GM23338 (cell line): ENCODE data around the gene TTC3. TPM values are rescaled to one million over a fixed set of nuclear protein-coding genes. Genes with fewer than 3 reads are reported as not detected.
"Not testable (repeated sequence)": the region's sequence is repeated elsewhere in the genome, so short reads cannot be mapped to it uniquely, and the experiment has no call there.

Source experiments
- ATAC-seq: fragments of 200-7000 bp; cut with Tn5 transposase; 3 replicates; pipeline ENCODE4 v1.9.1; 2020
- DNase-seq: peaks from one replicate; pipeline ENCODE4 v3.0.0-alpha.2; 2015; ENCODE audit warnings: low spot score
- H2AFZ ChIP-seq: fragments of 200-600 bp; sonication (generic); 2 replicates; pipeline ENCODE4 v1.8.0; 2016; ENCODE audit warnings: antibody characterized with exemption, mild to moderate bottlenecking, moderate library complexity
- H3F3A ChIP-seq: fragments of 200-600 bp; sonication (generic); replicated peaks from 2 replicates; pipeline ENCODE4 v1.8.0; 2017; ENCODE audit warnings: antibody characterized with exemption, mixed run types, low read depth
- H3K27ac ChIP-seq: fragments of 200-600 bp; sonication (generic); 2 replicates; pipeline ENCODE4 v1.6.1; 2016; ENCODE audit warnings: low read depth
- H3K27me3 ChIP-seq: fragments of 200-600 bp; sonication (generic); 2 replicates; pipeline ENCODE4 v1.8.0; 2016; ENCODE audit warnings: mild to moderate bottlenecking, mixed run types, moderate library complexity; ENCODE audit not compliant: insufficient read depth
- H3K36me3 ChIP-seq: fragments of 200-600 bp; sonication (generic); 2 replicates; pipeline ENCODE4 v1.8.0; 2016; ENCODE audit warnings: mild to moderate bottlenecking; ENCODE audit not compliant: insufficient read depth
- H3K4me1 ChIP-seq: fragments of 200-600 bp; sonication (generic); 2 replicates; pipeline ENCODE4 v1.8.0; 2016; ENCODE audit warnings: mild to moderate bottlenecking, moderate library complexity; ENCODE audit not compliant: insufficient read depth
- H3K4me2 ChIP-seq: fragments of 200-600 bp; sonication (generic); 2 replicates; pipeline ENCODE4 v1.7.1; 2017; ENCODE audit warnings: mixed run types
- H3K4me3 ChIP-seq: fragments of 200-600 bp; sonication (generic); 2 replicates; pipeline ENCODE4 v1.6.1; 2016; ENCODE audit warnings: mixed run types
- H3K79me2 ChIP-seq: fragments of 200-600 bp; sonication (generic); replicated peaks from 2 replicates; pipeline ENCODE4 v1.8.0; 2017; ENCODE audit warnings: mild to moderate bottlenecking; ENCODE audit not compliant: insufficient read depth
- H3K9me2 ChIP-seq: fragments of 200-600 bp; sonication (generic); 2 replicates; pipeline ENCODE4 v1.8.0; 2017; ENCODE audit not compliant: insufficient read depth
- H4K20me1 ChIP-seq: fragments of 200-600 bp; sonication (generic); replicated peaks from 2 replicates; pipeline ENCODE4 v1.8.0; 2017; ENCODE audit warnings: mild to moderate bottlenecking; ENCODE audit not compliant: insufficient read depth
- H3K27ac Mint-ChIP-seq: 2 replicates; pipeline ENCODE4 v1.8.0; 2020; ENCODE audit warnings: inconsistent platforms, mild to moderate bottlenecking, moderate library complexity, mixed read lengths
- H3K27me3 Mint-ChIP-seq: 3 replicates; pipeline ENCODE4 v1.8.0; 2022; ENCODE audit warnings: low read depth, mild to moderate bottlenecking, moderate library complexity, mixed read lengths, inconsistent platforms; ENCODE audit not compliant: insufficient read depth, poor library complexity
- H3K36me3 Mint-ChIP-seq: 3 replicates; pipeline ENCODE4 v1.8.0; 2021; ENCODE audit warnings: low read depth, mild to moderate bottlenecking, inconsistent platforms, moderate library complexity, mixed read lengths
- H3K4me1 Mint-ChIP-seq: 3 replicates; pipeline ENCODE4 v1.8.0; 2020; ENCODE audit warnings: mild to moderate bottlenecking, inconsistent platforms, mixed read lengths
- H3K4me3 Mint-ChIP-seq: 3 replicates; pipeline ENCODE4 v1.8.0; 2021; ENCODE audit warnings: moderate library complexity, mild to moderate bottlenecking, inconsistent platforms, mixed read lengths
- H3K9me3 Mint-ChIP-seq: 3 replicates; pipeline ENCODE4 v1.8.0; 2020; ENCODE audit warnings: moderate library complexity, mild to moderate bottlenecking, inconsistent platforms, mixed read lengths
- CREB1 ChIP-seq: fragments of 250-450 bp; sonication (Bioruptor Pico); IDR thresholded peaks from 2 replicates; pipeline ENCODE4 v1.5.0; 2020; ENCODE audit warnings: low read depth, mild to moderate bottlenecking, moderate library complexity
- EZH2phosphoT487 ChIP-seq: fragments of 200-600 bp; sonication (generic); IDR thresholded peaks from one replicate; pipeline ENCODE4 v1.8.1; 2018; ENCODE audit warnings: antibody characterized with exemption; ENCODE audit not compliant: unreplicated experiment
- JUNB ChIP-seq: IDR thresholded peaks from one replicate; pipeline ENCODE4 v1.6.1; 2016; ENCODE audit warnings: antibody characterized with exemption; ENCODE audit not compliant: unreplicated experiment
- ZNF114 ChIP-seq: fragments of 250-450 bp; sonication (Bioruptor Pico); IDR thresholded peaks from 2 replicates; pipeline ENCODE4 v1.5.0; 2020; ENCODE audit warnings: mild to moderate bottlenecking, moderate library complexity
- polyA plus RNA-seq: library from polyadenylated mRNA; unstranded; fragments of >200 nt; fragmentation: Nextera tagmentation; extraction: Ambion mirVana; gene quantifications from 2 replicates; pipeline ENCODE4 v1.2.1, GENCODE V29; 2016
- total RNA-seq: library from RNA; depleted of rRNA; stranded (reverse); fragments of >200 nt; shearing (Covaris generic); gene quantifications from 2 replicates; pipeline ENCODE4 v1.2.3, GENCODE V29; 2014
- TF ChIP-seq, protein P1 (sequence below), 2 experiments: fragments of 200-600 bp in 1 of 2; sonication (generic) in 1 of 2; conservative IDR thresholded peaks; 2 replicates each; pipeline versions ENCODE4 v1.5.1 to v1.6.1; 2016 to 2017; ENCODE audit warnings: antibody characterized with exemption in 2 of 2, low read depth in 2 of 2, mild to moderate bottlenecking in 2 of 2, moderate library complexity in 1 of 2
- TF ChIP-seq, protein P2 (sequence below): IDR thresholded peaks from one replicate; pipeline ENCODE4 v1.6.1; 2018; ENCODE audit warnings: antibody characterized with exemption; ENCODE audit not compliant: unreplicated experiment

The TTC3 gene
- total and polyA plus RNA-seq, 2 experiments from 2014 or later: 28.9 to 48.6 TPM

DNA sequence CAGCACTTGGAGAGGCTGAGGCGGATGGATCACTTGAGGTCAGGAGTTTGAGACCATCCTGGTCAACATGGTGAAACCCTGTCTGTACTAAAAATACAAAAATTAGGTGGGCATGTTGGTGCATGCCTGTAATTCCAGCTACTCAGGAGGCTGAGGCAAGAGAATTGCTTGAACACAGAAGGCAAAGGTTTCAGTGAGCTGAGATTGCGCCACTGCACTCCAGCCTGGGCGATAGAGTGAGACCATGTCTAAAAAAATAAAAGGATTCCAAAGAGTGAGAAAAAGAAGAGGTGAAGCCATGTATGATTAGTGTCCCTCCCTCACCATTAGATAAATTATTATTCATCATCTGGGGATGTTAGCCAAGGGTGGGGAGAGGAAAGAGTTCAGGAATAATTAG is 29.7 kb downstream of the TTC3 start:
- not testable (repeated sequence) for H3K36me3 ChIP-seq, DNase-seq, H3K4me3 Mint-ChIP-seq, H3F3A ChIP-seq, H4K20me1 ChIP-seq, ATAC-seq, H3K4me2 ChIP-seq, H3K9me2 ChIP-seq, H3K27me3 Mint-ChIP-seq, H3K27me3 ChIP-seq, H3K36me3 Mint-ChIP-seq, H3K4me3 ChIP-seq, H3K9me3 Mint-ChIP-seq, H3K4me1 ChIP-seq, H2AFZ ChIP-seq, H3K79me2 ChIP-seq, H3K4me1 Mint-ChIP-seq, H3K27ac ChIP-seq, H3K27ac Mint-ChIP-seq

GRCh38 chr21:37106998-37107397 is 33.9 kb downstream of the TTC3 start:
- H3K79me2 ChIP-seq: no peaks in the 10 kb centered on the region
- H3K36me3 Mint-ChIP-seq: peaks cover 38% of the 10 kb centered on the region
- peaks cover 2% of the 10 kb centered on the region; the same call in 1 of the 2 replicates for H4K20me1 ChIP-seq
- ATAC-seq: no peak
- no peak overlapping the region for H2AFZ ChIP-seq
- no peak overlapping the region for H3K27ac ChIP-seq
- peaks cover 11% of the 10 kb centered on the region; the same call in 1 of the 2 replicates for H3K36me3 ChIP-seq
- H3K4me1 Mint-ChIP-seq: no peaks in the 10 kb centered on the region
- H3K27me3 ChIP-seq: no peaks in the 10 kb centered on the region
- H3K4me3 ChIP-seq: no peak overlapping the region
- H3K4me1 ChIP-seq: no peaks in the 10 kb centered on the region
- peaks cover 1% of the 10 kb centered on the region for H3K27me3 Mint-ChIP-seq
- H3K9me2 ChIP-seq: no peaks in the 10 kb centered on the region
- H3K4me2 ChIP-seq: no peak overlapping the region
- H3K27ac Mint-ChIP-seq: no peak overlapping the region
- DNase-seq: no peak
- TF ChIP-seq, protein P1, sequence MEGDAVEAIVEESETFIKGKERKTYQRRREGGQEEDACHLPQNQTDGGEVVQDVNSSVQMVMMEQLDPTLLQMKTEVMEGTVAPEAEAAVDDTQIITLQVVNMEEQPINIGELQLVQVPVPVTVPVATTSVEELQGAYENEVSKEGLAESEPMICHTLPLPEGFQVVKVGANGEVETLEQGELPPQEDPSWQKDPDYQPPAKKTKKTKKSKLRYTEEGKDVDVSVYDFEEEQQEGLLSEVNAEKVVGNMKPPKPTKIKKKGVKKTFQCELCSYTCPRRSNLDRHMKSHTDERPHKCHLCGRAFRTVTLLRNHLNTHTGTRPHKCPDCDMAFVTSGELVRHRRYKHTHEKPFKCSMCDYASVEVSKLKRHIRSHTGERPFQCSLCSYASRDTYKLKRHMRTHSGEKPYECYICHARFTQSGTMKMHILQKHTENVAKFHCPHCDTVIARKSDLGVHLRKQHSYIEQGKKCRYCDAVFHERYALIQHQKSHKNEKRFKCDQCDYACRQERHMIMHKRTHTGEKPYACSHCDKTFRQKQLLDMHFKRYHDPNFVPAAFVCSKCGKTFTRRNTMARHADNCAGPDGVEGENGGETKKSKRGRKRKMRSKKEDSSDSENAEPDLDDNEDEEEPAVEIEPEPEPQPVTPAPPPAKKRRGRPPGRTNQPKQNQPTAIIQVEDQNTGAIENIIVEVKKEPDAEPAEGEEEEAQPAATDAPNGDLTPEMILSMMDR (conservative IDR thresholded peaks at IDR 0.05; ENCODE audit: low read depth in 2 of 2): no peak
- TF ChIP-seq EZH2phosphoT487 (no peak), CREB1 (CRISPR knock-in tag) (no peak), ZNF114 (CRISPR knock-in tag) (no peak), JUNB (no peak)
- TF ChIP-seq, protein P2, sequence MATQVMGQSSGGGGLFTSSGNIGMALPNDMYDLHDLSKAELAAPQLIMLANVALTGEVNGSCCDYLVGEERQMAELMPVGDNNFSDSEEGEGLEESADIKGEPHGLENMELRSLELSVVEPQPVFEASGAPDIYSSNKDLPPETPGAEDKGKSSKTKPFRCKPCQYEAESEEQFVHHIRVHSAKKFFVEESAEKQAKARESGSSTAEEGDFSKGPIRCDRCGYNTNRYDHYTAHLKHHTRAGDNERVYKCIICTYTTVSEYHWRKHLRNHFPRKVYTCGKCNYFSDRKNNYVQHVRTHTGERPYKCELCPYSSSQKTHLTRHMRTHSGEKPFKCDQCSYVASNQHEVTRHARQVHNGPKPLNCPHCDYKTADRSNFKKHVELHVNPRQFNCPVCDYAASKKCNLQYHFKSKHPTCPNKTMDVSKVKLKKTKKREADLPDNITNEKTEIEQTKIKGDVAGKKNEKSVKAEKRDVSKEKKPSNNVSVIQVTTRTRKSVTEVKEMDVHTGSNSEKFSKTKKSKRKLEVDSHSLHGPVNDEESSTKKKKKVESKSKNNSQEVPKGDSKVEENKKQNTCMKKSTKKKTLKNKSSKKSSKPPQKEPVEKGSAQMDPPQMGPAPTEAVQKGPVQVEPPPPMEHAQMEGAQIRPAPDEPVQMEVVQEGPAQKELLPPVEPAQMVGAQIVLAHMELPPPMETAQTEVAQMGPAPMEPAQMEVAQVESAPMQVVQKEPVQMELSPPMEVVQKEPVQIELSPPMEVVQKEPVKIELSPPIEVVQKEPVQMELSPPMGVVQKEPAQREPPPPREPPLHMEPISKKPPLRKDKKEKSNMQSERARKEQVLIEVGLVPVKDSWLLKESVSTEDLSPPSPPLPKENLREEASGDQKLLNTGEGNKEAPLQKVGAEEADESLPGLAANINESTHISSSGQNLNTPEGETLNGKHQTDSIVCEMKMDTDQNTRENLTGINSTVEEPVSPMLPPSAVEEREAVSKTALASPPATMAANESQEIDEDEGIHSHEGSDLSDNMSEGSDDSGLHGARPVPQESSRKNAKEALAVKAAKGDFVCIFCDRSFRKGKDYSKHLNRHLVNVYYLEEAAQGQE: no peak
- H3K9me3 Mint-ChIP-seq: peaks cover 44% of the 10 kb centered on the region
- no peak overlapping the region for H3K4me3 Mint-ChIP-seq
- H3F3A ChIP-seq: no peaks in the 10 kb centered on the region

DNA sequence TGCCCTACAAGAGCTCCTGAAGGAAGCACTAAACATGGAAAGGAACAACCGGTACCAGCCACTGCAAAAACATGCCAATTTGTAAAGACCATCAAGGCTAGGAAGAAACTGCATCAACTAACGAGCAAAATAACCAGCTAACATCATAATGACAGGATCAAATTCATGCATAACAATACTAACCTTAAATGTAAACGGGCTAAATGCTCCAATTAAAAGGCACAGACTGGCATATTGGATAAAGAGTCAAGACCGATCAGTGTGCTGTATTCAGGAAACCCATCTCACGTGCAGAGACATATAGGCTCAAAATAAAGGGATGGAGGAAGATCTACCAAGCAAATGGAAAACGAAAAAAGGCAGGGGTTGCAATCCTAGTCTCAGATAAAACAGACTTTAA is 38.0 kb downstream of the TTC3 start:
- peaks cover 11% of the 10 kb centered on the region; the same call in 1 of the 2 replicates for H3K36me3 ChIP-seq
- H3K4me3 ChIP-seq, H4K20me1 ChIP-seq, DNase-seq, H3K4me1 Mint-ChIP-seq, H3K27me3 ChIP-seq, H3K4me2 ChIP-seq, H3F3A ChIP-seq, H3K4me3 Mint-ChIP-seq, H3K27me3 Mint-ChIP-seq, H2AFZ ChIP-seq, H3K79me2 ChIP-seq, ATAC-seq, H3K27ac ChIP-seq, H3K27ac Mint-ChIP-seq, H3K9me2 ChIP-seq, H3K4me1 ChIP-seq: not testable (repeated sequence)
- H3K9me3 Mint-ChIP-seq: peaks cover 52% of the 10 kb centered on the region
- H3K36me3 Mint-ChIP-seq: peaks cover 38% of the 10 kb centered on the region

- not testable (repeated sequence) for H4K20me1 ChIP-seq, H3K27ac Mint-ChIP-seq, H3K9me2 ChIP-seq, H3K36me3 ChIP-seq, H3K4me2 ChIP-seq, H3K4me1 ChIP-seq, H3K4me3 ChIP-seq, ATAC-seq, H3K27me3 ChIP-seq, H2AFZ ChIP-seq, DNase-seq, H3K4me3 Mint-ChIP-seq, H3F3A ChIP-seq, H3K79me2 ChIP-seq, H3K4me1 Mint-ChIP-seq, H3K27ac ChIP-seq, H3K27me3 Mint-ChIP-seq
- Mint-ChIP-seq H3K36me3 (peaks cover 18% of the 10 kb centered on the region), H3K9me3 (peaks cover 31% of the 10 kb centered on the region)
Measured at GRCh38 chr21:37114301-37114700, 41.2 kb downstream of the TTC3 start.

DNA sequence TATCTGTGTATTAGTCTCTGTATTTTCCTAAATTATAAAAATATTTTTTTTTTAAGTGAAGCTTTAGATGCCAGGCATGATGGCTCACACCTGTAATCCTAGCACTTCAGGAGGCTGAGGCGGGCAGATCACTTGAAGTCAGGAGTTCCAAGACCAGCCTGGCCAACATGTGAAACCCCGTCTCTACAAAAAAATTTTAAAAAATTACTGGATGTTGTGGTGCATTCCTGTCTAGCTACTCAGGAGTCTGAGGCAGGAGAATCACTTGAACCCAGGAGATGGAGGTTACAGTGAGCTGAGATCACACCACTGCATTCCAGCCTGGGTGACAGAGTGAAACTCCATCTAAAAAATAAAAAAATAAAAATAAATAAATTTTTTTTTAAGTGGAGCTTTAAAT is 43.4 kb downstream of the TTC3 start:
- H3K9me2 ChIP-seq, H3K4me3 ChIP-seq, H3K4me2 ChIP-seq, H2AFZ ChIP-seq, H3K27ac ChIP-seq, H3K27me3 ChIP-seq, H3K36me3 ChIP-seq, DNase-seq, H3K4me1 Mint-ChIP-seq, H3K27ac Mint-ChIP-seq, ATAC-seq, H3K27me3 Mint-ChIP-seq, H3K4me3 Mint-ChIP-seq, H3F3A ChIP-seq, H4K20me1 ChIP-seq, H3K4me1 ChIP-seq, H3K79me2 ChIP-seq, H3K36me3 Mint-ChIP-seq: not testable (repeated sequence)
- H3K9me3 Mint-ChIP-seq: peaks cover 11% of the 10 kb centered on the region
